Measurements from ENCODE around the gene PREX1.

The PREX1 gene

GRCh38 chr20:48711696-48712464 lies 115.9 kb downstream of the PREX1 start:
- no peak for DNase-seq

- no peak for DNase-seq
Observed at GRCh38 chr20:48711044-48711428, 116.8 kb downstream of the PREX1 start.

GRCh38 chr20:48710341-48711043 lies 117.3 kb downstream of the PREX1 start:
- no peak for DNase-seq

GRCh38 chr20:48709744-48710143 lies 118.1 kb downstream of the PREX1 start:
- peak in 1 of 2 donors; percentile 54 for DNase-seq

GRCh38 chr20:48709058-48709691 lies 118.6 kb downstream of the PREX1 start:
- no peak for DNase-seq

- DNase-seq = no peak
Observed at GRCh38 chr20:48708630-48709029, 119.2 kb downstream of the PREX1 start.

GRCh38 chr20:48708116-48708515 lies 119.7 kb downstream of the PREX1 start:
- no peak for DNase-seq

- no peak for DNase-seq
Observed at GRCh38 chr20:48706710-48707365, 121.0 kb downstream of the PREX1 start.

GRCh38 chr20:48706116-48706656 lies 121.6 kb downstream of the PREX1 start:
- DNase-seq = no peak

- DNase-seq = no peak
Observed at GRCh38 chr20:48705240-48706115, 122.3 kb downstream of the PREX1 start.

GRCh38 chr20:48704761-48705160 lies 123.0 kb downstream of the PREX1 start:
- no peak for DNase-seq

- peak in 1 of 2 donors; percentile 54 for DNase-seq
Observed at GRCh38 chr20:48703511-48704219, 124.1 kb downstream of the PREX1 start.

GRCh38 chr20:48703107-48703506 lies 124.7 kb downstream of the PREX1 start:
- peak in 1 of 2 donors; percentile 30 for DNase-seq

- DNase-seq = peak in 1 of 2 donors; percentile 15
Observed at GRCh38 chr20:48702455-48702913, 125.3 kb downstream of the PREX1 start.

GRCh38 chr20:48701702-48702101 lies 126.1 kb downstream of the PREX1 start:
- no peak for DNase-seq

- no peak for DNase-seq
Observed at GRCh38 chr20:48698507-48699267, 129.1 kb downstream of the PREX1 start.

GRCh38 chr20:48697845-48698491 lies 129.8 kb downstream of the PREX1 start:
- peak in 1 of 2 donors; percentile 65 for DNase-seq

- no peak for DNase-seq
Observed at GRCh38 chr20:48696671-48697070, 131.1 kb downstream of the PREX1 start.

GRCh38 chr20:48695738-48696137 lies 132.1 kb downstream of the PREX1 start:
- DNase-seq = no peak

GRCh38 chr20:48695255-48695654 lies 132.5 kb downstream of the PREX1 start:
- no peak for DNase-seq

Data from hippocampal formation (tissue), 2 donors.